Transverse colon (tissue), 4 donors: ENCODE measurements around the gene RASL12.
"Not testable (repeated sequence)": the region's sequence is repeated elsewhere in the genome, so short reads cannot be mapped to it uniquely, and the experiment has no call there.

Experiments used
- EP300 ChIP-seq: sonication (generic); formaldehyde crosslinking; IDR thresholded peaks from one replicate; pipeline ENCODE4 v1.6.1; 2017; ENCODE audit warnings: antibody characterized with exemption, low read depth
- POLR2A ChIP-seq: fragments of 450-650 bp; IDR thresholded peaks from one replicate; pipeline ENCODE4 v1.6.1; 2016; ENCODE audit warnings: antibody characterized with exemption, mild to moderate bottlenecking, moderate library complexity
- POLR2AphosphoS5 ChIP-seq, 3 donors: sonication (generic); formaldehyde crosslinking; IDR thresholded peaks; one replicate each; pipeline ENCODE4 v1.6.1; 2016; ENCODE audit warnings: antibody characterized with exemption in 3 of 3
- TF ChIP-seq, protein P1 (sequence below), 5 experiments: fragments of 200-600 bp in 3 of 5; fragments of 450-650 bp in 2 of 5; sonication (generic) in 3 of 5; IDR thresholded peaks; 1 replicate in 2 of 5; 2 replicates in 3 of 5; pipeline ENCODE4 v1.5.1; 2016 to 2017; ENCODE audit warnings: antibody characterized with exemption in 5 of 5, inconsistent platforms in 3 of 5, mild to moderate bottlenecking in 2 of 5, moderate library complexity in 1 of 5

DNA sequence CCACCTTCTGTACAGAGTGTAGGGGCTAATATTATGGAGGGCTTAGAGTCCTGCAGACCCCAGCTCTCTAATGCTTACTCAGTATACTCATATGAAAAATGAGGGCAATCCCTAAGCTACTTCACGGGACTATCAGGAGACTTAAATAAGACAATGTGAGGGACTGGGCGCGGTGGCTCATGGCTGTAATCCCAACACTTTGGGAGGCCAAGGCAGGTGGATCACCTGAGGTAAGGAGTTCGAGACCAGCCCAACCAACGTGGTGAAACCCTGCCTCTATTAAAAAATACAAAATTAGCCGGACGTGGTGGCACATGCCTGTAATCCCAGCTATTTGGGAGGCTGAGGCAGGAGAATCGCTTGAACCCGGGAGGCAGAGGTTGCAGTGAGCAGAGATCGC, 32.0 kb upstream of the RASL12 start:
- TF ChIP-seq, protein P1, sequence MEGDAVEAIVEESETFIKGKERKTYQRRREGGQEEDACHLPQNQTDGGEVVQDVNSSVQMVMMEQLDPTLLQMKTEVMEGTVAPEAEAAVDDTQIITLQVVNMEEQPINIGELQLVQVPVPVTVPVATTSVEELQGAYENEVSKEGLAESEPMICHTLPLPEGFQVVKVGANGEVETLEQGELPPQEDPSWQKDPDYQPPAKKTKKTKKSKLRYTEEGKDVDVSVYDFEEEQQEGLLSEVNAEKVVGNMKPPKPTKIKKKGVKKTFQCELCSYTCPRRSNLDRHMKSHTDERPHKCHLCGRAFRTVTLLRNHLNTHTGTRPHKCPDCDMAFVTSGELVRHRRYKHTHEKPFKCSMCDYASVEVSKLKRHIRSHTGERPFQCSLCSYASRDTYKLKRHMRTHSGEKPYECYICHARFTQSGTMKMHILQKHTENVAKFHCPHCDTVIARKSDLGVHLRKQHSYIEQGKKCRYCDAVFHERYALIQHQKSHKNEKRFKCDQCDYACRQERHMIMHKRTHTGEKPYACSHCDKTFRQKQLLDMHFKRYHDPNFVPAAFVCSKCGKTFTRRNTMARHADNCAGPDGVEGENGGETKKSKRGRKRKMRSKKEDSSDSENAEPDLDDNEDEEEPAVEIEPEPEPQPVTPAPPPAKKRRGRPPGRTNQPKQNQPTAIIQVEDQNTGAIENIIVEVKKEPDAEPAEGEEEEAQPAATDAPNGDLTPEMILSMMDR (IDR thresholded peaks at IDR 0.05), result not testable (repeated sequence)
- not testable (repeated sequence) for TF ChIP-seq POLR2A; POLR2AphosphoS5 (IDR thresholded peaks at IDR 0.05); EP300
